ENCODE data around the gene SLC37A3. TPM values are rescaled to one million over a fixed set of nuclear protein-coding genes. Genes with fewer than 3 reads are reported as not detected.

Gene SLC37A3
- total RNA-seq, 1 donor from 2014 or later, result 35.2 TPM

- Histone ChIP-seq H3K27ac (no peak overlapping the region), H3K4me3 (no peak overlapping the region), H3K36me3 (peaks cover 9% of the 10 kb centered on the region), H3K27me3 (no peaks in the 10 kb centered on the region), H3K4me1 (no peaks in the 10 kb centered on the region), H3K9me3 (no peaks in the 10 kb centered on the region)
- DNase-seq (no peak), ATAC-seq (no peak)
- no peak for TF ChIP-seq CTCF (IDR thresholded peaks at IDR 0.05)
- intact Hi-C loops (cut with DNase I), result no loop called here
These were observed 30.8 kb downstream of the SLC37A3 start for GRCh38 chr7:140367528-140367927.

GRCh38 chr7:140364819-140365218 is 33.5 kb downstream of the SLC37A3 start:
- TF ChIP-seq CTCF (IDR thresholded peaks at IDR 0.05), result no peak
- intact Hi-C loops (cut with DNase I), result no loop called here
- Histone ChIP-seq H3K27ac (no peak overlapping the region), H3K36me3 (peaks cover 9% of the 10 kb centered on the region), H3K9me3 (no peaks in the 10 kb centered on the region), H3K4me1 (no peaks in the 10 kb centered on the region), H3K27me3 (no peaks in the 10 kb centered on the region), H3K4me3 (no peak overlapping the region)
- no peak for DNase-seq
- no peak for ATAC-seq

- H3K9me3 ChIP-seq, result no peaks in the 10 kb centered on the region
- H3K36me3 ChIP-seq, result peaks cover under 1% of the 10 kb centered on the region
- DNase-seq, result no peak
- no peak overlapping the region for H3K4me3 ChIP-seq
- no peaks in the 10 kb centered on the region for H3K4me1 ChIP-seq
- intact Hi-C loops (cut with DNase I), result no loop called here
- H3K27me3 ChIP-seq, result no peaks in the 10 kb centered on the region
- no peak for TF ChIP-seq CTCF (IDR thresholded peaks at IDR 0.05)
- no peak overlapping the region for H3K27ac ChIP-seq
- no peak for ATAC-seq
These were observed 37.6 kb downstream of the SLC37A3 start for GRCh38 chr7:140360697-140361229.

GRCh38 chr7:140358412-140359051 is 39.8 kb downstream of the SLC37A3 start:
- no peak for TF ChIP-seq CTCF (IDR thresholded peaks at IDR 0.05)
- Histone ChIP-seq H3K27ac (no peak overlapping the region), H3K4me1 (no peaks in the 10 kb centered on the region), H3K36me3 (peaks cover 18% of the 10 kb centered on the region), H3K9me3 (no peaks in the 10 kb centered on the region), H3K4me3 (no peak overlapping the region), H3K27me3 (no peaks in the 10 kb centered on the region)
- ATAC-seq, result peak; percentile 61
- intact Hi-C loops (cut with DNase I), result no loop called here
- no peak for DNase-seq

- Histone ChIP-seq H3K4me1 (no peaks in the 10 kb centered on the region), H3K27ac (no peak overlapping the region), H3K27me3 (no peaks in the 10 kb centered on the region), H3K9me3 (no peaks in the 10 kb centered on the region), H3K36me3 (peaks cover 23% of the 10 kb centered on the region), H3K4me3 (no peak overlapping the region)
- TF ChIP-seq CTCF (IDR thresholded peaks at IDR 0.05), result no peak
- no peak for ATAC-seq
- intact Hi-C loops (cut with DNase I), result no loop called here
- no peak for DNase-seq
These were observed 40.3 kb downstream of the SLC37A3 start for GRCh38 chr7:140358024-140358411.

Measured in upper lobe of right lung (tissue), 1 donor.